Neural cell (in vitro differentiated cells): ENCODE results near the gene ATF2. TPM values are rescaled to one million over a fixed set of nuclear protein-coding genes. Genes with fewer than 3 reads are reported as not detected.

Experiments used
- H2AFZ ChIP-seq: fragments of 200-600, 300-800 bp; sonication (generic), shearing (Covaris generic); 2 replicates; pipeline ENCODE4 v1.6.0; 2014; ENCODE audit warnings: low read depth, mild to moderate bottlenecking, antibody characterized with exemption, low read length, moderate library complexity
- H3F3A ChIP-seq: fragments of 200-600 bp; shearing (Covaris generic); 2 replicates; pipeline ENCODE4 v1.6.1; 2016; ENCODE audit warnings: mild to moderate bottlenecking, moderate library complexity, mixed read lengths, antibody characterized with exemption, low read length; ENCODE audit not compliant: insufficient read depth, poor library complexity, severe bottlenecking
- H3K27ac ChIP-seq: fragments of 200-600, 300-800 bp; sonication (generic), shearing (Covaris generic); 2 replicates; pipeline ENCODE4 v1.5.1; 2014; ENCODE audit warnings: mild to moderate bottlenecking, low read length, moderate library complexity
- H3K27me3 ChIP-seq: fragments of 300-800, 200-600 bp; sonication (generic), shearing (Covaris generic); 2 replicates; pipeline ENCODE4 v1.6.0; 2014; ENCODE audit warnings: mild to moderate bottlenecking, low read depth, low read length, moderate library complexity; ENCODE audit not compliant: insufficient read depth
- H3K36me3 ChIP-seq: fragments of 300-800, 200-600 bp; sonication (generic), shearing (Covaris generic); 2 replicates; pipeline ENCODE4 v1.5.1; 2014; ENCODE audit warnings: mild to moderate bottlenecking, antibody characterized with exemption, low read length, moderate library complexity; ENCODE audit not compliant: insufficient read depth
- H3K4me2 ChIP-seq: fragments of 300-800, 200-600 bp; sonication (generic), shearing (Covaris generic); 2 replicates; pipeline ENCODE4 v1.6.0; 2014; ENCODE audit warnings: mild to moderate bottlenecking, low read length
- H3K4me3 ChIP-seq: fragments of 300-800, 200-600 bp; sonication (generic), shearing (Covaris generic); 2 replicates; pipeline ENCODE4 v1.5.1; 2014; ENCODE audit warnings: mild to moderate bottlenecking, low read length, moderate library complexity
- H3K79me2 ChIP-seq: fragments of 200-600 bp; shearing (Covaris generic); replicated peaks from 2 replicates; pipeline ENCODE4 v1.6.0; 2014; ENCODE audit warnings: mild to moderate bottlenecking, low read length, moderate library complexity; ENCODE audit not compliant: insufficient read depth
- H3K9ac ChIP-seq: fragments of 300-800, 200-600 bp; sonication (generic), shearing (Covaris generic); 2 replicates; pipeline ENCODE4 v1.6.1; 2016; ENCODE audit warnings: mild to moderate bottlenecking, low read length, mixed read lengths
- H3K9me2 ChIP-seq: fragments of 200-600 bp; shearing (Covaris generic); 2 replicates; pipeline ENCODE4 v1.6.1; 2016; ENCODE audit warnings: mild to moderate bottlenecking, low read length, mixed read lengths; ENCODE audit not compliant: insufficient read depth
- H3K9me3 ChIP-seq: fragments of 200-600, 300-800 bp; sonication (generic), shearing (Covaris generic); 2 replicates; pipeline ENCODE4 v1.6.1; 2016; ENCODE audit warnings: mild to moderate bottlenecking, mixed run types, low read length, moderate library complexity, mixed read lengths
- H4K20me1 ChIP-seq: fragments of 200-600 bp; shearing (Covaris generic); 2 replicates; pipeline ENCODE4 v1.6.1; 2016; ENCODE audit warnings: mild to moderate bottlenecking, mixed run types; ENCODE audit not compliant: insufficient read depth
- EP300 ChIP-seq: fragments of 450-650 bp; conservative IDR thresholded peaks from 2 replicates; pipeline ENCODE4 v1.6.1; 2014; ENCODE audit warnings: antibody characterized with exemption, mild to moderate bottlenecking, moderate library complexity; ENCODE audit not compliant: poor library complexity, severe bottlenecking
- EZH2 ChIP-seq: fragments of 200-600, 300-800 bp; shearing (Covaris generic), sonication (generic); IDR thresholded peaks from 2 replicates; pipeline ENCODE4 v1.6.1; 2014; ENCODE audit warnings: antibody characterized with exemption, low read length, borderline replicate concordance, mild to moderate bottlenecking; ENCODE audit not compliant: insufficient read depth, poor library complexity, severe bottlenecking
- MXI1 ChIP-seq: fragments of 450-650 bp; conservative IDR thresholded peaks from 2 replicates; pipeline ENCODE4 v1.6.1; 2014; ENCODE audit warnings: antibody characterized with exemption, mild to moderate bottlenecking; ENCODE audit not compliant: poor library complexity, severe bottlenecking
- POLR2AphosphoS5 ChIP-seq: IDR thresholded peaks from 2 replicates; pipeline ENCODE4 v1.6.1; 2012
- RAD21 ChIP-seq: fragments of 450-650 bp; conservative IDR thresholded peaks from 2 replicates; pipeline ENCODE4 v1.6.1; 2014; ENCODE audit warnings: antibody characterized with exemption, mild to moderate bottlenecking, moderate library complexity
- SMC3 ChIP-seq: fragments of 450-650 bp; conservative IDR thresholded peaks from 2 replicates; pipeline ENCODE4 v1.6.1; 2014; ENCODE audit warnings: antibody characterized with exemption, mild to moderate bottlenecking, moderate library complexity; ENCODE audit not compliant: poor library complexity
- TAF1 ChIP-seq: IDR thresholded peaks from 2 replicates; pipeline ENCODE4 v1.6.1; 2012; ENCODE audit warnings: low read depth
- polyA plus RNA-seq: library from polyadenylated mRNA; depleted of rRNA; stranded (reverse); fragments of >200 nt; gene quantifications from 2 replicates; pipeline ENCODE4 v1.2.3, GENCODE V29; 2014
- TF ChIP-seq, protein P1 (sequence below): IDR thresholded peaks from 2 replicates; pipeline ENCODE4 v1.6.1; 2012; ENCODE audit warnings: borderline replicate concordance
- TF ChIP-seq, protein P2 (sequence below): fragments of 450-650 bp; IDR thresholded peaks from 2 replicates; pipeline ENCODE4 v1.5.1; 2014; ENCODE audit warnings: antibody characterized with exemption, mild to moderate bottlenecking, moderate library complexity; ENCODE audit not compliant: poor library complexity, severe bottlenecking

ATF2 gene
- polyA plus RNA-seq, 1 donor from 2014 or later, result 93.4 TPM

DNA sequence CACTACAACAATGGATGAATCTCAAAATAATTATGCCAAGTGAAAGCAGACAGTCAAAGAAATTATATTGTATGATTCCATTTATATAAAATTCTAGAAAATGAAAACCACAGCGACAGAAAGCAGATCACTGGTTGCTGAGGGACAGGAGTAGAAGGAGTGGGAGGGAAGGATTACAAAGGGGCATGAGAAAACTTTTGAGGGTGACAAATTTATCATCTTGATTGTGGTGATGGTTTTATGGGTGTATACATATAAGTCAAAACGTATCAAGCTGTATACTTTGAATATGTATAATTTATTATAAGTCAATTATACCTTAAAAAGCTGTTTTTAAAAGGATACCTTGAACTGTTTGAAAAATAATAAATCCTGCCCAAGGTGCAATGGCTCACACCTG is 27.7 kb downstream of the ATF2 start:
- H4K20me1 ChIP-seq, result no peaks in the 10 kb centered on the region
- TF ChIP-seq RAD21 (no peak), POLR2AphosphoS5 (no peak), EP300 (no peak), MXI1 (no peak), EZH2 (no peak), SMC3 (no peak), TAF1 (no peak)
- TF ChIP-seq, protein P1, sequence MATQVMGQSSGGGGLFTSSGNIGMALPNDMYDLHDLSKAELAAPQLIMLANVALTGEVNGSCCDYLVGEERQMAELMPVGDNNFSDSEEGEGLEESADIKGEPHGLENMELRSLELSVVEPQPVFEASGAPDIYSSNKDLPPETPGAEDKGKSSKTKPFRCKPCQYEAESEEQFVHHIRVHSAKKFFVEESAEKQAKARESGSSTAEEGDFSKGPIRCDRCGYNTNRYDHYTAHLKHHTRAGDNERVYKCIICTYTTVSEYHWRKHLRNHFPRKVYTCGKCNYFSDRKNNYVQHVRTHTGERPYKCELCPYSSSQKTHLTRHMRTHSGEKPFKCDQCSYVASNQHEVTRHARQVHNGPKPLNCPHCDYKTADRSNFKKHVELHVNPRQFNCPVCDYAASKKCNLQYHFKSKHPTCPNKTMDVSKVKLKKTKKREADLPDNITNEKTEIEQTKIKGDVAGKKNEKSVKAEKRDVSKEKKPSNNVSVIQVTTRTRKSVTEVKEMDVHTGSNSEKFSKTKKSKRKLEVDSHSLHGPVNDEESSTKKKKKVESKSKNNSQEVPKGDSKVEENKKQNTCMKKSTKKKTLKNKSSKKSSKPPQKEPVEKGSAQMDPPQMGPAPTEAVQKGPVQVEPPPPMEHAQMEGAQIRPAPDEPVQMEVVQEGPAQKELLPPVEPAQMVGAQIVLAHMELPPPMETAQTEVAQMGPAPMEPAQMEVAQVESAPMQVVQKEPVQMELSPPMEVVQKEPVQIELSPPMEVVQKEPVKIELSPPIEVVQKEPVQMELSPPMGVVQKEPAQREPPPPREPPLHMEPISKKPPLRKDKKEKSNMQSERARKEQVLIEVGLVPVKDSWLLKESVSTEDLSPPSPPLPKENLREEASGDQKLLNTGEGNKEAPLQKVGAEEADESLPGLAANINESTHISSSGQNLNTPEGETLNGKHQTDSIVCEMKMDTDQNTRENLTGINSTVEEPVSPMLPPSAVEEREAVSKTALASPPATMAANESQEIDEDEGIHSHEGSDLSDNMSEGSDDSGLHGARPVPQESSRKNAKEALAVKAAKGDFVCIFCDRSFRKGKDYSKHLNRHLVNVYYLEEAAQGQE, result no peak
- TF ChIP-seq, protein P2, sequence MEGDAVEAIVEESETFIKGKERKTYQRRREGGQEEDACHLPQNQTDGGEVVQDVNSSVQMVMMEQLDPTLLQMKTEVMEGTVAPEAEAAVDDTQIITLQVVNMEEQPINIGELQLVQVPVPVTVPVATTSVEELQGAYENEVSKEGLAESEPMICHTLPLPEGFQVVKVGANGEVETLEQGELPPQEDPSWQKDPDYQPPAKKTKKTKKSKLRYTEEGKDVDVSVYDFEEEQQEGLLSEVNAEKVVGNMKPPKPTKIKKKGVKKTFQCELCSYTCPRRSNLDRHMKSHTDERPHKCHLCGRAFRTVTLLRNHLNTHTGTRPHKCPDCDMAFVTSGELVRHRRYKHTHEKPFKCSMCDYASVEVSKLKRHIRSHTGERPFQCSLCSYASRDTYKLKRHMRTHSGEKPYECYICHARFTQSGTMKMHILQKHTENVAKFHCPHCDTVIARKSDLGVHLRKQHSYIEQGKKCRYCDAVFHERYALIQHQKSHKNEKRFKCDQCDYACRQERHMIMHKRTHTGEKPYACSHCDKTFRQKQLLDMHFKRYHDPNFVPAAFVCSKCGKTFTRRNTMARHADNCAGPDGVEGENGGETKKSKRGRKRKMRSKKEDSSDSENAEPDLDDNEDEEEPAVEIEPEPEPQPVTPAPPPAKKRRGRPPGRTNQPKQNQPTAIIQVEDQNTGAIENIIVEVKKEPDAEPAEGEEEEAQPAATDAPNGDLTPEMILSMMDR, result no peak

DNA sequence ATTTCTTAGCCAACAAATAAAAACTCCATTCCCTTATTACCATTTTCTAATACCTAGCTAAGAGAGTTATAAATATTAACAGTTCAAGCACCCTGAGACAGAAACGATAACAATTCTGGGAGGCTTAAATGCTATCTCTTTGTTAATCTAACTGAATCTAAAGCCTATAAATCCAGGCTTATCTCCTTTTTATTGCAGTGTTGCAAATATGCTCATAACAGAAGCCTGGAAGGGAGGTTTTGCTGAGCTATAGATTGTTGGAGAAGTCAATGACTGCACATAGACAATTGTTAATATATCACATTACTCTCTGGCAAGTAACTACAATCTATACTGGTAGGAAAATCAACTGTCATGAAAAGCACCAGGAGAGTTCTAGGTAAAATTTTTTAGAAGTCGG is 30.2 kb downstream of the ATF2 start:
- Histone ChIP-seq H3K4me2 (no peak overlapping the region), H3K9ac (no peak overlapping the region), H3K36me3 (peaks cover 4% of the 10 kb centered on the region), H3K9me2 (no peaks in the 10 kb centered on the region), H3K27me3 (no peaks in the 10 kb centered on the region), H3K79me2 (peaks cover 48% of the 10 kb centered on the region), H3K9me3 (no peaks in the 10 kb centered on the region), H3F3A (no peaks in the 10 kb centered on the region), H3K4me3 (no peak overlapping the region), H3K27ac (no peak overlapping the region), H2AFZ (no peak overlapping the region), H4K20me1 (no peaks in the 10 kb centered on the region)
- TF ChIP-seq TAF1 (no peak), MXI1 (no peak), POLR2AphosphoS5 (no peak), EP300 (no peak), SMC3 (no peak), RAD21 (no peak), EZH2 (no peak)
- TF ChIP-seq, protein P1, result no peak
- TF ChIP-seq, protein P2, result no peak

More for the DNA sequence above, 27.7 kb downstream of the ATF2 start:
- no peaks in the 10 kb centered on the region for H3K9me2 ChIP-seq
- H3K9ac ChIP-seq, result no peak overlapping the region
- no peak overlapping the region for H2AFZ ChIP-seq
- H3K79me2 ChIP-seq, result peaks cover 64% of the 10 kb centered on the region
- peaks cover 4% of the 10 kb centered on the region for H3K36me3 ChIP-seq
- H3K4me3 ChIP-seq, result no peak overlapping the region
- no peaks in the 10 kb centered on the region for H3K9me3 ChIP-seq
- H3K27ac ChIP-seq, result no peak overlapping the region
- no peaks in the 10 kb centered on the region for H3K27me3 ChIP-seq
- no peak overlapping the region for H3K4me2 ChIP-seq
- H3F3A ChIP-seq, result no peaks in the 10 kb centered on the region
